Measurements from ENCODE around the gene INPP5F.

DNA sequence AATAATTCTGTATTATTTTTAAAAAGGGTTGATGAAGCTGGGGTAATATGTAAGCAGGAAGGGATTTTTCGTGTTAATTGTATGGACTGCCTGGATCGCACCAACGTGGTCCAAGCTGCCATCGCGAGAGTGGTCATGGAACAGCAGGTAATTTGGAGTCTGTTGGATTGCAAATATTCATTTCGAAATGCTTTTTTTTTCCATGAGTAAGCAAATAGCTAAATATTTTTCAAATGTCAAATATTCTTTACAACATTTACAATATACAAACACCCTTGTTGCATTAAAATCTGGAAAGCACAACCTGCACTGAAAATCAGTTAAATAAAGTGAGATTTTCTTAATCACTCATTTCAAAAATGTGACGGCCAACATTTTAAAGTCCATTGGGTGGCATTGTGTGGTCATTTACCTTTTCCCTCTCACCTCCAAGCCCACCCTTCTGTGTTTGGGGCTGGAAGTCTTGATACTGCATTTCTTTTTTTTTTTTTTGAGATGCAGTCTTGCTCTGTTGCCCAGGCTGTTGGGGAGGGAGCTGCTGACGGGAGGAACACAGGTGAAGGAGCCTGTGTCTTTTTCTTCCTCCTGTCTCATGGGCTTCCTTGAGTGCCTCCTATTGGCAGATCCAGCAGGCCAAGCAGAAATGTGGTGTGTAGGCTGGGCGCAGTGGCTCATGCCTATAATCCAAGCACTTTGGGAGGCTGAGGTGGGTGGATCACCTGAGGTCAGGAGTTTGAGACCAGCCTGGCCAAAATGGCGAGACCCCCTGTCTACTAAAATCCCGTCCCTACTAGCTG is 80.7 kb downstream of the INPP5F start:
- TF ChIP-seq TARDBP (IDR thresholded peaks at IDR 0.05) (no peak), SP1 (IDR thresholded peaks at IDR 0.05) (no peak)

Data from HEK293T (cell line).